Measurements from ENCODE around the gene KLK10. TPM values are rescaled to one million over a fixed set of nuclear protein-coding genes. Genes with fewer than 3 reads are reported as not detected.

KLK10 gene
- total and polyA plus RNA-seq, 11 donors = 0.12 to 4.0 (median 0.35) TPM; not detected in 5

GRCh38 chr19:51020988-51021651 lies 1.6 kb upstream of the KLK10 start:
- H3K27me3 ChIP-seq = peaks cover 18 to 73% (median 47%) of the 10 kb centered on the region in 9 donors
- WGBS, 4 donors = 35 to 45% (median 36%) methylated on average over 7 of the region's 7 CpGs
- H3K4me3 ChIP-seq = no peak overlapping the region
- no peaks in the 10 kb centered on the region for H3K36me3 ChIP-seq
- H3K27ac ChIP-seq = no peak overlapping the region
- peaks cover 0 to 33% (median 15%) of the 10 kb centered on the region in 12 donors for H3K4me1 ChIP-seq
- TF ChIP-seq POLR2A (IDR thresholded peaks at IDR 0.05) (no peak), CTCF (IDR thresholded peaks at IDR 0.05) (peak; percentile 56 to 75 (median 66))
- DNase-seq (no peak), ATAC-seq (peak in 3 of 4 donors; percentile 13 to 52 (median 51))
- intact Hi-C loops (cut with DNase I) = loop anchor here in 9 of 10 donors (1.0 to 10.0 kb wide), 10 partner anchors 66 to 154 kb away; no protein-coding TSS in a partner anchor
- H3K9me3 ChIP-seq = no peaks in the 10 kb centered on the region

DNA sequence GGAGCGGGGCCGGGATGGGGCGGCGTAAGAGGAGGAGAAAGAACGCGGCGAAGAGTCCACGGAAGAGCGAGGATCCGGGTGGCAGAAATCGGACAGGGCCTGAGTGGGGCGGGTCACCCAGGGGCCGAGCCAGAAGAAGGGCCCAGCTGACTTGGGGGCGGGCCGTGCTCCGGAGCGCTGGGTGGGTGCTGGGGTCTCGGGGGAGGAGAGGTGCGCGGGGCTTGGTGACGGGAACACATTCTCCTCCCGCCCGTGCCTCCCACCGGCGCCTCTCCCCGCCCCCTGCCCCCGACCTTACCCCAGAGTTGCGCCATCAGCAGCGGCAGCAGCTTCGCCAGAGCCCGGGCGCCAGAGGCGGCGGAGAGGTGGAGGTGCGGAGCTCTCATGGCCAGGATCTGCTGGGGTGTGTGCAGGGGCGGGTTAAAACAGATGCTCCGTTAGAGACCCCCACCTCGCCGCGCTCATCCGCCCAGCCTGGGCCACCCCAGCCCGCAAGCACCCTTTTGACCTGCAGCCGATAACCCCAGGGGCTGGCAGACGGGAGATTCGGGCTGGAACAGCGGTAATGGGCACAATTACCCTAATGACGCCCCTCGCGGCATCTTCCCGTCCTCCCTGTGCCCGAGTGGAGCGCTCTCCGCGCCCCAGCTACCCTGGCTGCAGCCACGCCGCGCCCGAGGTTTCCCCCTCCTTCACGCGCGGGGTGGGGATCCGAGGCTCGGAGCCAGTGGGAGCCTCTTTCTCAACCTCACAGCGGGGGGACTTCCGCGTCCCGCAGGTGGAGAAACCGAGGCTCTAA lies 565 bp downstream of the KLK10 start:
- no peak for TF ChIP-seq POLR2A (IDR thresholded peaks at IDR 0.05)
- Histone ChIP-seq H3K4me3 (peak overlapping the region; percentile 11 to 51 (median 42)), H3K27me3 (peaks cover 29 to 73% (median 53%) of the 10 kb centered on the region in 9 donors), H3K36me3 (no peaks in the 10 kb centered on the region), H3K9me3 (no peaks in the 10 kb centered on the region), H3K27ac (peak overlapping the region in 2 of 12 donors; percentile 17 to 23), H3K4me1 (peaks cover 0 to 33% (median 15%) of the 10 kb centered on the region in 12 donors)
- no peak for DNase-seq
- intact Hi-C loops (cut with DNase I) = loop anchor here in 4 of 10 donors (2.0 to 10.0 kb wide), 4 partner anchors 76 to 146 kb away; no protein-coding TSS in a partner anchor
- peak in 2 of 4 donors; percentile 21 to 43 for ATAC-seq
- WGBS, 4 donors = 2 to 4% (median 2%) methylated on average over 42 to 68 of the region's 68 CpGs

- Histone ChIP-seq H3K36me3 (no peaks in the 10 kb centered on the region), H3K4me1 (peaks cover 0 to 33% (median 15%) of the 10 kb centered on the region in 12 donors), H3K4me3 (peak overlapping the region in 11 of 12 donors; percentile 7 to 48 (median 37)), H3K9me3 (no peaks in the 10 kb centered on the region), H3K27me3 (peaks cover 30 to 78% (median 56%) of the 10 kb centered on the region in 9 donors), H3K27ac (no peak overlapping the region)
- peak in 3 of 5 donors; percentile 30 to 55 (median 43) for DNase-seq
- TF ChIP-seq POLR2A (IDR thresholded peaks at IDR 0.05) (no peak), CTCF (IDR thresholded peaks at IDR 0.05) (peak; percentile 28 to 76 (median 60))
- 2 to 3% (median 2%) methylated on average over 50 to 68 of the region's 68 CpGs for WGBS, 4 donors
- ATAC-seq = peak in 3 of 4 donors; percentile 39 to 65 (median 57)
- intact Hi-C loops (cut with DNase I) = loop anchor here in 3 of 10 donors (5.0 to 10.0 kb wide), 3 partner anchors 80 to 148 kb away; no protein-coding TSS in a partner anchor
These were observed 2.5 kb downstream of the KLK10 start for GRCh38 chr19:51016798-51017683.

GRCh38 chr19:51015691-51016267 lies 3.7 kb downstream of the KLK10 start:
- H3K27me3 ChIP-seq = peaks cover 30 to 87% (median 56%) of the 10 kb centered on the region in 9 donors
- WGBS, 4 donors = 84 to 90% (median 87%) methylated on average over 16 to 19 of the region's 19 CpGs
- H3K27ac ChIP-seq = no peak overlapping the region
- no peak overlapping the region for H3K4me3 ChIP-seq
- ATAC-seq = no peak
- H3K9me3 ChIP-seq = no peaks in the 10 kb centered on the region
- intact Hi-C loops (cut with DNase I) = loop anchor here in 3 of 10 donors (5.0 to 10.0 kb wide), 3 partner anchors 81 to 149 kb away; no protein-coding TSS in a partner anchor
- TF ChIP-seq POLR2A (IDR thresholded peaks at IDR 0.05) = no peak
- no peak for TF ChIP-seq CTCF (IDR thresholded peaks at IDR 0.05)
- no peak for DNase-seq
- no peaks in the 10 kb centered on the region for H3K36me3 ChIP-seq
- peaks cover 0 to 31% (median 15%) of the 10 kb centered on the region in 12 donors for H3K4me1 ChIP-seq

Measured in heart left ventricle (tissue), 16 donors.